Non-pigmented ciliary epithelial cell (primary cell): ENCODE measurements around the gene TSPAN6.

Experiments
- DNase-seq: peaks from one replicate; pipeline ENCODE4 v3.0.0-alpha.2; 2010; ENCODE audit warnings: low read depth

The TSPAN6 gene

GRCh38 chrX:100647739-100648138 lies 11.1 kb upstream of the TSPAN6 start:
- no peak for DNase-seq

- DNase-seq = no peak
Observed at GRCh38 chrX:100647095-100647494, 10.5 kb upstream of the TSPAN6 start.

GRCh38 chrX:100645106-100645505 lies 8.5 kb upstream of the TSPAN6 start:
- DNase-seq = no peak

- DNase-seq = peak; percentile 70
Observed at GRCh38 chrX:100643956-100644860, 7.6 kb upstream of the TSPAN6 start, which contains the start of gene SRPX2. Gene SRPX2, plus strand, starts transcription at chrX:100644199. Its CDS starts 2,124 bp downstream, at chrX:100646323.

GRCh38 chrX:100643212-100643611 lies 6.6 kb upstream of the TSPAN6 start:
- DNase-seq = no peak

- no peak for DNase-seq
Observed at GRCh38 chrX:100642290-100642689, 5.7 kb upstream of the TSPAN6 start.

- no peak for DNase-seq
Observed at GRCh38 chrX:100635989-100636320, 651 bp downstream of the TSPAN6 start.

GRCh38 chrX:100635040-100635439 lies 1.6 kb downstream of the TSPAN6 start:
- no peak for DNase-seq

GRCh38 chrX:100625985-100626491 lies 10.6 kb downstream of the TSPAN6 start:
- no peak for DNase-seq

GRCh38 chrX:100623001-100623400 lies 13.6 kb downstream of the TSPAN6 start:
- DNase-seq = no peak

- DNase-seq = peak; percentile 35
Observed at GRCh38 chrX:100615005-100615404, 21.6 kb downstream of the TSPAN6 start.

- DNase-seq = no peak
Observed at GRCh38 chrX:100611951-100612350, 24.7 kb downstream of the TSPAN6 start.

- DNase-seq = no peak
Observed at GRCh38 chrX:100609591-100609990, 27.0 kb downstream of the TSPAN6 start.

- DNase-seq = no peak
Observed at GRCh38 chrX:100606753-100607152, 29.9 kb downstream of the TSPAN6 start.

GRCh38 chrX:100600758-100601157 lies 35.8 kb downstream of the TSPAN6 start:
- DNase-seq = no peak

GRCh38 chrX:100600340-100600739 lies 36.3 kb downstream of the TSPAN6 start:
- DNase-seq = no peak

- DNase-seq = no peak
Observed at GRCh38 chrX:100599456-100599855, 37.1 kb downstream of the TSPAN6 start.

GRCh38 chrX:100596601-100597000 lies 40.0 kb downstream of the TSPAN6 start:
- no peak for DNase-seq

- no peak for DNase-seq
Observed at GRCh38 chrX:100593581-100593980, 43.0 kb downstream of the TSPAN6 start.

- no peak for DNase-seq
Observed at GRCh38 chrX:100593126-100593525, 43.5 kb downstream of the TSPAN6 start.

- no peak for DNase-seq
Observed at GRCh38 chrX:100591256-100592051, 45.2 kb downstream of the TSPAN6 start.

GRCh38 chrX:100587861-100588260 lies 48.7 kb downstream of the TSPAN6 start:
- no peak for DNase-seq

- DNase-seq = no peak
Observed at GRCh38 chrX:100586747-100587146, 49.9 kb downstream of the TSPAN6 start.
